Stimulated activated CD4-positive, alpha-beta T cell treated with anti-CD3 and anti-CD28 coated beads, Interleukin-1b, Interleukin-23, amount 100 ng/mL, for 1 hour (primary cell): Measurements from ENCODE around the gene HBG1.

Source experiments
- DNase-seq, 2 donors: peaks; one replicate each; pipeline ENCODE4 v3.0.0-alpha.2; 2020; ENCODE audit warnings: low read depth in 2 of 2

Gene HBG1

DNA sequence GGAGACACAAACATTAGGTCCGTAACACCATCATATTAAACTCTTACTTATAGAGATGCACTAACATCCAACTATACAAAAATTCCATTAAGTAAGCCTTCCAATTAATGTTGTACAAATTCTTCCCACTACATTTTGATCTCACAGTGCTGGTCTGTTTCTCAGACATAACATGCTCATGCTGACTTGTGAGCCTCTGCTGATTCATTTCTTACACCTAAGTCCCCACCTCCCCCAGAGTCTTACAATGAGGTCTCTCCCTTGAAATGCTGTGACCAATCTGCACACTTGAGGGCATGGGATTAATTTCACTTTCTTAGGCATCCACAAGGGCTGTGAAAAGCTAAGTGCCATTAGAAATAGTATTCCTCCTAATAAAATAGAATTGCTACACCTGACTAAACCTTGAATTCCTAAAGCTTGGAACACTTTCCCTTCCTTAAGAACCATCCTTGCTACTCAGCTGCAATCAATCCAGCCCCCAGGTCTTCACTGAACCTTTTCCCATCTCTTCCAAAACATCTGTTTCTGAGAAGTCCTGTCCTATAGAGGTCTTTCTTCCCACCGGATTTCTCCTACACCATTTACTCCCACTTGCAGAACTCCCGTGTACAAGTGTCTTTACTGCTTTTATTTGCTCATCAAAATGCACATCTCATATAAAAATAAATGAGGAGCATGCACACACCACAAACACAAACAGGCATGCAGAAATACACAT is 2.0 kb downstream of the HBG1 start:
- DNase-seq = no peak

GRCh38 chr11:5246772-5247471 is 2.7 kb downstream of the HBG1 start:
- no peak for DNase-seq

DNA sequence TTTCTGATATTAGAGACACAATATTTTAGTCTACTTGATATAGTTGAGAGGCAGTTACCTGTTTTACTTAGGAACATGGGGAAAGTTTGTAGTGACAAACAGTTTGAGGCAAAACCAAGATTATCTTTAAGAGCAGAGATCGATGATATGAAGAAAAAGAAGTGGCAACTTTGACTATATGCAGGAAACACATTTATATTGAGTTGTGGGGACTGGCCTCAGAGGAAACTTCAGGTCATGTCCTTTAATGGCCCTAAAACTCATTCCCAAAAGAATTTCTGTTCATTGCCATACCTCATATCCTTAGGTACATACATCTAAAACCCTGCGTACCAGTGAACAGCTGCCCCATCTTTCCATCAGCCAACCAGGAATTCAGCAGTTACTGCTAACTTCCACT is 4.5 kb downstream of the HBG1 start:
- DNase-seq = no peak

DNA sequence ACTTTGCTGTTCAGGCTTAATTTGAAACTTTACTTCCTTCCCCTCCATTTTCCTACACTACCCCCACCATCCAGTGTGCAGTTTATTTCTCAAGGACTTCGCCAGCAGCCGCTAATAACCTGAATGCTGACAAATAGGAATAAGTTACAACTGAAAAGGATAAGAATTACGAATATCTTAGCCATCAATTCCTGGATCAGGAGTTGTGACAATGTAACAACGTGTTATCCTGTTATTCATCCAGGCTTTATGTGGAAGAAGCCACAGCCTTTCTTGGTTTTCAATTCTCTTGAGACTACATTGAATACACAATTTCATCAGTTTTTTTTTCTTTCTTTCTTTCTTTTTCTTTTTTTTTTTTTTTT is 5.9 kb downstream of the HBG1 start:
- DNase-seq = no peak

GRCh38 chr11:5242933-5243815 is 6.5 kb downstream of the HBG1 start:
- no peak for DNase-seq

DNA sequence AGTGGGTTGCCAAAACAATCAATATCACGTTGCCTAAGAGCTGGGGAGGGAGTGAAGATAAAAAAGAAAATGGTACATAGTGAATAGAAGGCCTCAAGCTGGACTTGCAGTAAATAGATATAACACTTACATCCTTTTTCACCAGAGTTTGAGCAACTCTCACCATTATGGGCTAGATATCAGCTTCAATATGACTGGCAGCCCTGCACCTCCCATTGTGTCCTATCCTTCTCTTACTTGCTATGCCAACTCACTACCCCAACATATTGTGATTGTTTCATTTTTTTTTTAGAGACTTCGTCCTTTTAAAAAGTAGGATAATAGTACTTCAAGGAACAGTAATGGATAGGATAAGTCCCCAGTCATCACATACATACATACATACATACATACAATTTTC is 7.4 kb downstream of the HBG1 start:
- DNase-seq = no peak

DNA sequence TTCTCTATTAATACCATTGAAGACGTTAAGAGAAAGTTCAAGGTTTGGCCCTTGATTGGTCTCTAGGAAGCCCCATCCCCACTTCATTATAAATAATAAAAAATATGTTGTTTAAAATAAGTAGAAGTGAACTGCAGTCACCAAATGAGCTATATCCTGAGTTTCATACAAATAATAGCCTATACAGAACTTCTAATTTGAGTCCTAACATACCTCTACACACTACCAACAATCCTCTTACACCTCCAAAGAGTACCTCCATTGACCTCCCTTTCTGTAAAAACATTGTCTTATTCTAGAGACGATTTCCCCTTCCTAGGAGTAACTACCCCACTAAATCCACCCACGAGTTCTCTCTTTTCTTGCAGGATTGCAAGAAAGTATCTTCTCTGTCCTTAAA is 8.2 kb downstream of the HBG1 start:
- no peak for DNase-seq

GRCh38 chr11:5240458-5240857 is 9.2 kb downstream of the HBG1 start:
- no peak for DNase-seq

GRCh38 chr11:5240056-5240455 is 9.6 kb downstream of the HBG1 start:
- DNase-seq = no peak

- DNase-seq = no peak
Measured at GRCh38 chr11:5239046-5239445, 10.6 kb downstream of the HBG1 start.

- no peak for DNase-seq
Measured at GRCh38 chr11:5238486-5238885, 11.2 kb downstream of the HBG1 start.

- no peak for DNase-seq
Measured at GRCh38 chr11:5237420-5237819, 12.2 kb downstream of the HBG1 start.

DNA sequence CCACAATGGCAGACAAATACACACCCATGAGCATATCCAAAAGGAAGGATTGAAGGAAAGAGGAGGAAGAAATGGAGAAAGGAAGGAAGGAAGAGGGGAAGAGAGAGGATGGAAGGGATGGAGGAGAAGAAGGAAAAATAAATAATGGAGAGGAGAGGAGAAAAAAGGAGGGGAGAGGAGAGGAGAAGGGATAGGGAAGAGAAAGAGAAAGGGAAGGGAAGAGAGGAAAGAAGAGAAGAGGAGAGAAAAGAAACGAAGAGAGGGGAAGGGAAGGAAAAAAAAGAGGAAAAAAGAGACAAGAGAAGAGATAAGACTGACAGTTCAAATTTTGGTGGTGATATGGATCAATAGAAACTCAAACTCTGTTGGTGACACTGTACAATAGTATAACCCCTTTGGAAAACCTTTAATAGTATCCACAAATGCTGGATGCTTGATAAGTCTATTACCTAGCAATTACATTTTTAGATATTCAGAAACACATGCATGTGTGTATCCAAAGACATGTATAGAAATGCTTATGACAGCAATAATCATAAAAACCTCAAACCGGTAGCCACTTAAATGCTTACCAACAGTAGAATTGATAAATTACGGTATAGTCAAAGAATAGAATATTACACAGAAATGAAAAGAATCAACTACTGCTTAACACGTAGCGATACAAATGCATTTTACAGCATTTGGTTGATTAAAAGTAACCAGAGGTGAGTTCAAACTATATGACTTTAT is 14.1 kb downstream of the HBG1 start:
- DNase-seq = no peak

GRCh38 chr11:5234381-5234834 is 15.2 kb downstream of the HBG1 start, which contains the start of gene HBD:
HBD (minus strand) TSS chr11:5234483; CDS start chr11:5234433, 50 bp downstream.
- DNase-seq = no peak

DNA sequence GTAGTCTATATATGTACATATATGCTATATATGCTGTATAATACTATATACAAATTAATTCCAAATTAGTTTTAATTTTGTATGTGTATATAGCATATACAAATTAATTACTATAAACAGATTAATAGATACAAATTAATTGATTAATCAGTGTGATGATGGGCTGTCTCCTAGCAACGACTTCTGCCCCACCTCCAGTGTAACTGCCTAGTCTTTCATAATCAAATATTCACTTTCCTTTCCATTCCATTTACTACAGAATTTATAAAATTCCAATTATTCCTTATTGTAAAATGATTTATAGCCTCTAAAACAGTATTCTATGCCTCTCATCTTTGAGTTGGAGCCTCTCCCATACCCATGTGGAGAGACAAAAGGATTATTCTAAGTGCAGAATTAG is 16.4 kb downstream of the HBG1 start:
- no peak for DNase-seq

- DNase-seq = no peak
Measured at GRCh38 chr11:5232821-5233220, 16.8 kb downstream of the HBG1 start.

DNA sequence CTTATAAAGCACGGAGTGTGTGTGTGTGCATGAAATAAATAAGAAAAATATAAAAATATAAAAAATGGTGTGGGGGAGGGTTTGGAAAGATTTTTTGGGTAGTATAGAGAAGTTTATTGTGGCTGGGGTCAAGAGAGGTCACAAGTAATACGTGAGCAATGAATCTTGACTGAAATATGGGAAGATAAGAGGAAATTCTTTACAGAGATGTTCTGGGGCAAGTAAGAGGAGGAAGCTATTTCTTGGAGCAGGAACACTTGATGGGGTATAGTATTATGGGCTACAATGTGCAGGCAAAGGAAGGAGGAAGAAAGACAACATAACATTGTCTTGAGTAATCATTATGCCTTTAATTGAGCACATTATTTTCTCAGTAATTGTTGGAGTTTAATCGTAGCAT is 17.5 kb downstream of the HBG1 start:
- DNase-seq = no peak

GRCh38 chr11:5231111-5231510 is 18.5 kb downstream of the HBG1 start:
- no peak for DNase-seq

GRCh38 chr11:5230266-5230665 is 19.4 kb downstream of the HBG1 start:
- DNase-seq = no peak

DNA sequence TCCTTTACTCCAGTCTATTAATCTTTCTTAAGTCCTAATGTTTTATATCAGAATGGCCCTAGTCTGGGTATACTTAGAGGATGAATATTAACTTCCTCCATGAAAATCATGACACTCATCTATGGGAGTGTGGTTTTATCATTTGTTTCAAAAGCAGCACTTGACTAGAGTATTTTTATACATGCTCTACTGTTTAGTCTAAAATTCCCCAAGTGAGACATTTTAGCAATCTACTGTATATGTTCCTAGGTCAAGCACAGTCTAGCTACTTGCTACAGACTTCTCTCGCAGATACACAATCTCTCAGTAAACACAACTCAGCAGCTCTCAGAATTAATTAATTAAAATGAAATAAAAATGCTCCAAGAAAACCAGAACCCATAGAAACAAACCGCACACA is 19.9 kb downstream of the HBG1 start:
- DNase-seq = no peak

GRCh38 chr11:5229356-5229755 is 20.3 kb downstream of the HBG1 start:
- DNase-seq = no peak

GRCh38 chr11:5228124-5228523 is 21.5 kb downstream of the HBG1 start:
- no peak for DNase-seq
